NCI-H748 (cell line): ENCODE measurements around the gene SPATA2.
"Not testable (repeated sequence)": the region's sequence is repeated elsewhere in the genome, so short reads cannot be mapped to it uniquely, and the experiment has no call there.

Source experiments
- DNase-seq: peaks from one replicate; lab custom pipeline; 2025; ENCODE audit not compliant: unreplicated experiment; lab: John Stamatoyannopoulos, UW

Gene SPATA2

DNA sequence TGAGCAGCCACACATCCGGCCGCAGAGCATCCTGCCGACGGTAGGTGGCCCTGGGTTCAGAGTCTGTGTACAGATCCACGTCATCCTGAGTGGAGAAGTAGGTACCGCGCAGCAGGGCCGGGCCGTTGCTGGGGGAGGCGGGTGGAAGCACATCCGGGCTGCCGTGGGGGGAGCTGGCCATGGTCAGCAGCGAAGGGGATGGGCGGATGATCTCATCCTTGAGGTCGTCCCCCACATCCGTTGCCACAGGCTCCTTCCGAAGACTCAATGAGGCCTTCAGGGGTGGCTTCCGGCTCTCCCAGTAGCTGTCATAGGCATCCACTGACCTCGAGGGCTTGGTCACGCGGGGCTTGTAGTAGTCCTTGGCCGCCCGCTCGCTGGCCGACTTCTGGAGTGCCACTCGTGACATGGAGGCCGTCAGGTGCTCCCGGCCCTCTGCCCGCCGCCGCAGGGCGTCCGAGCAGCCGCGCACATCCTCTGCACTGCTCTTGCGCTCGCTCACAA is 9.2 kb downstream of the SPATA2 start:
- DNase-seq, result no peak

DNA sequence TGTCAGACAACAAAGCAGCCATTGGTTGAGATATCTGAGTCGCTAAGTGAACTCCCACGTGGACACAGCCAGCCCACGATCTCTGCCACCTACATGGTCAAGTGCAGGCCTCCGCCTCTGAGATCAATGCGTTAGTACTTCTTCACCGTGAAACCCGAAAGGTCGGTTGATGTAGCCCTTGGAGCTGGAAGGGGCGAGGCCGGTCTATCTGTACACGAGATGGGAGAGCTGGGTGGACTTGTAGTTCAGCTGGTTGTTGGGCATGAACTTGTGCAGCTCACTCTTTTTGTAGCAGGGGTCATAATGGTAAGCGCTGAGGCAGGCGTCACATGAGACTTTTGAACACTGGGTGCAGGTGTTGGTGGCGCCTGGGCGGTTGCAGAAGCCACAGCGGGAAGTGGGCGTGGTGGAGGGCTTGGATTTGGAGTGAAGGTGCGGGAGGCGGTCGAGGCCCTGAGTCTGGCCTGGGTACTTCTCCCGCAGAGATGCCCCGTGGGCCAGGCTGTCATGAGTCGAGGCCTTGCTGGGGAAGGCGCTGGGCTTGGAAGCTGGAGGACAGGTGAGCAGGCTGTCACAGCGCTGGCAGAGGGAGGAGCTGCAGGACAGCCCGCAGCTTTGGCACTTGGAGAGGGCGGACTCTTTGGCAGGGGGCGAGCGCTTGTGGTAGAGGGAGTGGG is 9.8 kb downstream of the SPATA2 start:
- no peak for DNase-seq

DNA sequence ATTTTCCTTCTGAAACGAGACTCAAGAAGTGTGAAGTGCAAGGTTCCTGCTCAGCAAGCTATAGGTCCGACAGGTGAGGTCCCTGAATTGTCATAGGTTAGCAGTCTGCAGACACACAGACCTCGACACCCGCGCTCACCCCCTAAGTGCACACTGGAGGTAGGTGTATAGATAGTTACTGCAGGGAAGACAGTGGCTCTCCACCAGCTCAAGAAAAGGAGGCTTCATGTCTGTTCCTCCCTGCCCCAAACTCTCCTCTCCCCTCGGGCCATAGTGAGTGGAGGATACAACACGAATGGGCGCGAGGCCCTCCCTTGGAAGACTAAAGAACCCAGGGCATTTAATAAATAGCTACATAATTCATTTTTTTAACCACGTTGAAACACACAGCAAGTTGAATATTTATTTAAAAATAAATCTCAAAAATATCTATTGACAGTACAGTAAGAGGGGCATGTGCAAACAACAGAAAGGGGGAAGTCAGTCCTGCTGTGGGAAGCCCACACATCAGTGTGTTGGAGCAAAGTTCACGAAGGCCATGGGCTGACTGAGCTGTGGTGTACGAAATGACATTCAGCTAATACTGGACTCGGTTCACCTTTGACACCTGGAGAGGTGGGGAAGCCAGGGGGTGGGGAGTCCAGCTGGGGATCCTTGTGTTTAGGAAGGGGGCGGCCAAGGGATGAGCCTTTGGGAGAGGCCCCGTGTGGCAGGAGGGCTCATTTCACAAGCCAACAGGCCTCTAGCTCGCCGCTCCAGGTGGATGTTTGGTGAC is 10.7 kb downstream of the SPATA2 start:
- no peak for DNase-seq

DNA sequence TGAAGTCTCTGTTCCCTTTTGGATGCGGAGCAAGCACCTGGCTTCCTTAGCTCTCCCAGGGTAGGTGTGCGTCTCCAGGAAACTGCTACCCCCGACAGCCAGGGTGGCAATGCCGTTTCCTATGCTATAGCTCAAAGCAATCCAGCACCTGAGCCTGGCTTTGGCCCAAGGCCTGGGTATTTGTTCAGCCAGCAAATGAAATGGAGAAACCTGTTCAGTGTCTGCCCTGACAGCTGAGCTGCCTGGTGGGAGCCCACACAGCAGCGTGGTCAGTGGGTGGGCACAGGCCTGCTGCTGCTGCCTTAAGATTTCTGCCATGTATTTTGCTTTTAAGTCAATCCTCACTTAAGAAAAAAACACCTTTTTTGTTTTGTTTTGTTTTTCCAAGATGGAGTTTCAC is 13.7 kb downstream of the SPATA2 start:
- DNase-seq, result no peak

DNA sequence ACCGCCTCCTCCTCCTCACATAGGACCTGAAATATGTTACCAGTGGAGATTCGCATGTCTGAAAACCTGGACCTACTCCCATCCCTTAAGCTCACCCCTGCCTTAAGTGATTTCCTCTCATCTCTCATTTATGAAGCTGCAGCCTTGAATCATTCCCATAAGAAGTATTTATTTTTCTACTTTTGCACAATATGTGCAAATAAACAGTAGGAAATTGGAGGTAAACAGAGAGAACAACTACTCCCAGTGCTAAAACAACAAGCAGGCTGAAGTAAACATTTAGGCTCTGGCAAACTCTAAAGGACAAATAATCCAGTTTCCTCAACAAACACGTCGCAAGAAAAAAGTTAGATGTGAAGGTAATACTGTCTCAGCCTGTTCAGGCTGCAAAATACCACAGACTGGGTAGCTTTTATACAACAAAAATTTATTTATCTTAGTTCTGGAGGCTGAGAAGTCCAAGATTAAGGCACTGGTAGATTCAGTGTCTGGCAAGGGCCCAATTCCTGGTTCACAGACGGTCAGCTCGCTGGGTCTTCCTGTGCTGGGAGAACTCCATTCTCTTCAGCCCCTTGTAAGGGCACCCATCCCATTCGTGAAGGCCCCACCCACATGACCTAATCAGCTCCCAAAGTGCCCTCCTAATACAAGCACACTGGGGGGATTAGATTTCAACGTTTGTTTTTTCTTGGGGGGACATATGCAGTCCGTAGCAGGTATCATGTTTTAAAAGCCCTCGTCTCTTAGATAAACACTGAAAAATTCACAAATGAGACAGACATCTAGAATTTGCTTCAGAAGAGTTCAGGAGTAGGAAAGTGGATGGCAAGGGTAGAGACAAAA is 15.6 kb downstream of the SPATA2 start:
- DNase-seq, result no peak

DNA sequence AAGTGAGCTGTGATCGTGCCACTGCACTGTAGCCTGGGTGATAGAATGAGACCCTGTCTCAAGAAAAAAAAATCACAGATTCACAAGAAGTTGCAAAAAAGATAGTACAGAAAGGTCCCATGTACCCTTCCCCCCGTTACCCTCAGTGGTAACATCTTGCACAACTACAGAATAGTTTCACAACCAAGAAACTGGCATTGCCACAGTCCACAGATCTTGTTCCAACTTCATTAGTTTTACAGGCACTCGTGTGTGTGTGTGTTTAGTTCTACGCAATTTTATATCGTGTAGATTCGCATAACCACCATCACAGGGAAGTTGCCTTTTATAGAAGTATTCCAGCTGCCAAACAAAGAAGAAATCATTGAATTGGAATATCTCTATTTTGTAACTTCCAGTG is 19.1 kb downstream of the SPATA2 start:
- DNase-seq, result no peak

DNA sequence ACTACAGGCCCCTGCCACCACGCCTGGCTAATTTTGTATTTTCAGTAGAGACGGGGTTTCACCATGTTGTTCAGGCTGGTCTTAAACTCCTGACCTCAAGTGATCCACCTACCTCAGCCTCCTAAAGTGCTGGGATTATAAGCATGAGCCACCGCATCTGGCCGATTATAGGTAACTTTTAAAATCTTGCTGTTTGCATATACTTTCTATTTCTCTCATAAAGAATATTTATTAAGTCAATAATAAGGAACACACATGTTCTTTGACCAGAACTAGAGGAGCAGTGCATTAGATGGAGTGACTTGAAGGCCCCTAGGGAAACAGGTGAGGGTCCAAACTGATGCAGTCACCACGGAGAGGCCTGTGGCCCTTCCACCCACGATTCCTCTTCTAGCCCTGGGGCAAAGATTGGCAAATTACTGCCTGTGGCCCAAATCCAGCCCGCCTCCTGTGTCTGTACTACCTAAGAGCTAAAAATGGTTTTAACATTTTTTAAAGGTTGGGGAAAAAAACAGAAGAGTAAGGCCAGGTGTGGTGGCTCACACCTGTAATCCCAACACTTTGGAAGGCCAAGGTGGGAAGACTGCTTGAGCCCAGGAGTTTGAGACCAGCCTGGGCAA is 19.7 kb downstream of the SPATA2 start:
- not testable (repeated sequence) for DNase-seq

DNA sequence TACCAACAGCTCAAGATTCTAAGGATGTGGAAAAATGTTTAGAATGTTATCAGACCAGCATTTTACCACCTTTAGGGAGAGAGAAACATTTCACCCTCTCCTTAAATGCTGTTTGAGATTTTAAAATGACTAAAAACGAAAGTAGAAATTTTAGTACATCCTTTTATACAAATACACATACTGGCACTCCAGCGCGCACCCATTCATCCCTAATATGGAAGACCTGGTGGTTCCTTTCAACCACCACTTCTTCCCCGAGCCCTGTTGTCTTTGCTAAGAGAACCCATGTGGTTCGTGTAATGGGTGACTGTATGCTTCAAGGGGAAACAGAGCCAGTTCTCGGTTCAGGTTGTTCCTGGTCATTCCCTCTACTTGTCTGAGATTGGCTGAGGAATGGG is 21.3 kb downstream of the SPATA2 start:
- no peak for DNase-seq

DNA sequence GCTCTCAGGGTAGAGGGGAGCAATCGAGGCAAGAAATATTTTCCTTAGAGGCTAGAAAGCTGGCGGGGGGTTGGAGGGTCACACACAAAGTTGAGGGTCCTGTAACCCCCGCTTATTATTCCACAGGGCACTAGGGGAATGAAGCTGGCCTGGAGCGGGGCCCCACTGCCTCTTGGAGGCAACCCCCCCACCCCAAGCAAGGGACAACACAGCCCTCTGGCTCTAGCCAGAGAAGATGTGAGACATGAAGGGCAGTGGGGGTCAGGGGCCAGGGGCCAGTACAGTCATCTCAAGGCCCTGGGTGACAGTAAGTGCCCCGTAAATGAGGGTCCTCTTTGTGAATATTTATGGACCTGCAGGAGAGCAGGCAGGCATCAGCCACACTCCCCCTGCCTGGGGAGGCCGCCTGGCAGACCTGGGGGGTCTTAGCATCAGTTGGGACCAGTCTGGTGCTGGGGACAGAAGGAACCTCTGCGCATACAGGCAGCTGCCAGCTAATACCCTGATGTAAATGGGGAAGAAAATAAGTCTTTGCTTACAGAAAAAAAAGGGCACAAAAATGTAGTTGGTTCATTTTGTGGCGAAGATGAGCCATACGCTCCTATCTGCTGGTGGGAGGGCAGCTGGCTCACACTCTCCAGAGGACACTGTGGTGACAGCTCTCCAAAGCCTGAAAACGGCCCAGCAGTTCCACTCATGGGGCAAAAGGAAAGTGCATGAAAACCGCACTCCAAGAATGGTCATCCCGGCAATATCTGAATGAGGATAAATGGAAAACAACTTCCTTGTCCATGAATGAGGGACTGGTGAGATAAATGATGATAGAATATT is 21.9 kb downstream of the SPATA2 start:
- DNase-seq, result no peak

DNA sequence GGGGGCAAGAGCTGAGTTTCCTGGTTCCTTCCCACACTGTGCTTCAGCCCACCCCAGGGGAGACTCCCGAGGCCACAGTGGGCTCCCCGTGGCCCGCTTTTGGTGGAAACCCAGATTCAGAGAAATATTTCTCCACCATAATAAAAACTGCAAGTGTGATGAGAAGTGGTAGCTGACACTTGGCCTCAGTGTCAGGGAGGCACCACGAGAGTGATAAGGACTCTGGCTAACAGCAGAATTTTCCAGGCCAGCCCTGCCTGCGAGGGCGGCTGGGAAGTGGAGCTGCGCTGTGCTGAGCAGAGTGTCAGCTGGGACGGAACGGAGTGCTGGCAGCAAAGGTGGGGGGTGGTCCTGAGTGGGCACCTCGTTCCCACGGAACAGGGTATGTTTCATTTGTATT is 22.5 kb downstream of the SPATA2 start:
- no peak for DNase-seq

DNA sequence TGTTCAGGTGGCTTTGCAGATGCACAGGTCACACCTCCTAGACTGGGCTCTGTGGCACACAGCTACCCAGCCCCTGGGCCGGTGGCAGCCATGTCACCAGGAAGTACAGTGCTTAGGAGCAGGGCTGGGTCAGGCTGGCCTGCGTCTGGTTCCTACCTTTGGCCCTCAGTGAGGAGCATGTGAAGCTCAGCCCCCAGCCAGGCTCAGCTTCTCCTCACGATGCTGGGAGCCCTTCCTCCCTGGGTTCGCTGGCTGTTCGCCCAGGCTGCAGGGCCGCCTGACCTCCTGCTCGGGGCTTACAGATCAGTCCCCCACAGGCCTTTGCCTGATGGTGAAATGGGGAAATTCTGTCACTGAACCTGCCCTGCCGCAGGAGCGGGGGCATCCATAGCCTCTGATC is 23.1 kb downstream of the SPATA2 start:
- no peak for DNase-seq

DNA sequence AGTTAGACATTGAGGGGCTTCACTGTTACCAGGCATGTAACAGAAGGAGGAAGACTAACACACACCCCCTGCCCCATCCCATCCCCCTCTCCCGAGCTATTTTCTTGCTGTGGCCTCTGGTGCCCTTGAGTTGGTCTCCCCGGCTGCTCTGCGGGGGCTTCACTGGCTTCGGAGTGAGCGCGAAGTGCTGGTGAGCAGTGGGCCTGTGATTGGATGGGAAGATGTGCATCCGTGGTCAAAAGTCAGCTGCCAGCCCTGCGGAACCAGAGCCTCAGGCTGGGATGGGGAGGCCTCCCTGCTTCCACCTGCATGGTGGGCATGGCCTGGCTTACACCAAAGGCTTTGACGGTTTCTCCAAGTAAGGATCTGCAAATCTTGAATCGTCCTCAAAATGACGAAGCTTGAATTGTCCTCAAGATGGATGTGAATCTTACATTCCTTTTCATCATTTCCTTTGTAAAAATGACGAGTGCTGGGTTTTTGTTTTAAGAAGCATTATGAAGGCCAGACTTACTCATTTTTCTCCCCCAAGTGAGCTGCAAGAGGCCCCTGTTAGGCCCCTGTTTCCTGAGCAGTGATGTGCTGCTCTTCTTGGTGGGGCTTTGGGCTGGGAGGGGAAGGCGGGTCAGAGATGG is 23.7 kb downstream of the SPATA2 start:
- no peak for DNase-seq

DNA sequence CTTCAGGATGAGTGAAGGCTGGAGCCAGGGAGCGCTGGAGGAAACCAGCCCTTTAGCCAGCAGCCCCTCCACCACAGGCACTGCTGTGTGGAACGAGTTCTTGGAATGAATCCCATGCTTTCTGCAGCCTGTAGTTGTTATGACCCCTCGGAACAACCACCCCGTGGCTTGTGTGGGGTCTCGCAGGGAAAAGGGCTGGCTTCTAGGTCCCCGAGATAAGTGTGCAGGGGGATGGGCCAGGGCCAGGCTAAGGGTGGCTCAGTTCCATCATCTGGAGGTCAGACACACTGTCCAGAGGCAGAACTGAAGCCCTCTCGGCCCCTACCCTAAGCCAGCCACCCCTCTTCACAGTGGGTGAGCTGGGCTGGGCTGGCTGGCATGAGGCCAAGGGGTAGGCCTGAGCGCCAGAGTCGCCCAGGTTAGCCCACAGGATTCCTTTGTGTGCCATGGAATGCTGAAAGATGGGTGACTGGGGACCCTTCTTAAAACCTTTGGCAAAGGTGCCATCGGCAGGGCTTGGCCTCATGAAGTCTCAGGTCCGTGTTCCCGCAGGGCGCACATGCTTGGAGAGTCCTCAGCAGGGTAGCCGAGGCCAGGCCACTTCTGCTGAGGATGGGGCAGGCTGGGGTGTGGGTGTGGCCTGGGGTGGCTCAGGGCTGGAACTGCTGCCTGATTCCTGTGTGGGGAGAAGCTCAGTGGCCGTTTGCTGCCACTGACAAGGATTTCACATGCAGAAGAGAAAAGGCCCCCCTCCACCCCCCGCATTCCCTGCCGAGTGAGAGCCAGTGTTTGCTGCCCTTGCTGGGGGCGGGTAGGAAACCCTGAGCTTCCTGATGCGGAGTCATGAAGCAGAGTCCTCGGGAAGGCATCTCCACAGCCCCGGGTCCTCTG is 24.6 kb downstream of the SPATA2 start:
- no peak for DNase-seq

DNA sequence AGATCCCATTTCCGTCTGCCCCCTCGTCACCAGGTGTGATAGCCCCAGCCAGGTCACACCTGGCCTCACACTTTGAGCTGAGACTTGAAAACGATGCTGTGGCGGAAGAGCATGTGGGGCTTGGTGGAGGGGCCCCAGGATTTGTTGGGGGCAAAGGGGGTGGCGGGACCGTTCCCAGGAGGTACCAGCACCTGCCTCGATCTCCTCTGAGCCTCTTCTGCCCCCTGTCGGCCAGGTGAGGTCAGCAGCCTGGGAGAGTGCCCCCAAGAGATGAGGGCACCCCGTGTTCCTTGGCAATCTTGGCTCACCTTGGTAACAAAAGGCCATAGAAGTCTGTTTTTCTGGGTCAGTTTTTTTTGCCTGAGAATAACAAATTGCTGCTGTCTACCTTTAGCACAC is 25.4 kb downstream of the SPATA2 start:
- DNase-seq, result peak; percentile 6

DNA sequence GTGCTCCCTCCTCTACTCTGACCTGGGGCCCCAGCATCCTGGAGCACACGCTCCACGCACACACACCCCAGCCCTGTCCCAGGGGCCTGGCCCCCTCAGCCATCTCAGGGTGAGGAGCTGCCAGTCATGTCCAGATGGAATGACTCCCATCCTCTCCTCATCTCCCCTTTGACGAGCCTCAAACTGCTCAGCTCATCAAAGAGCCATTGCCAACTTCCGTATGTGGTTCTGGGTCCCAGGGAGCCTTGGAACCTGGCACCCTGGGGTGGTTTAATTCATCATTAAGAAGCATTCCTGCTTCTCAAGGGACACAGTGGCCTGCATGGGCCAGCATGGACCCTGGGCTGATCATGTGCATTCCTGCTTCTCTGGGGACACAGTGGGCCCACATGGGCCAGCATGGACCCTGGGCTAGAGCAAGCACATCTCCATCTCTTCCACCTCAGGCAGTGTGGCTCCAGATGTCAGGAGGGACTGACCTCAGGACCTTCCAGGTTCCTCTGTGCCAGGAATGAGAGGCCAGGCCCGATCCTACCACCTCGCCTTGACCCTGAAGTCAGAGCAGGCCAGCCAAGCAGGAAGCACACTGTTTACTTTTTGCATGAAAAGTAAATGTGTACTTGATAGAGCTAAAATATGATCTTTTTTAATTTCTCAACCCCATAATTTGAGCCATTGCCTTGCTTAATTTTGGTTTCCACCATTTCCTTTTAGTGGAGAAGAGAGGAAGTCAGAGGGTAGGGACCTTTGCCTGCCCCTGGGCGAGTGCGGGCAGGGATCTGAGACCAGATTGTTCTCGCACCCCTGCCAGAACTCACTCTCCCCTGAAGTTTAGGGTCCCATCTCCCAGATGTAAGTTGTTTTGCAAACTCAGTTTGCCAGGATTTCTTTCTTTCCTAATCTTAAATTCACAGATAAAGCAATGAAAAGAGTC is 26.1 kb downstream of the SPATA2 start:
- no peak for DNase-seq

DNA sequence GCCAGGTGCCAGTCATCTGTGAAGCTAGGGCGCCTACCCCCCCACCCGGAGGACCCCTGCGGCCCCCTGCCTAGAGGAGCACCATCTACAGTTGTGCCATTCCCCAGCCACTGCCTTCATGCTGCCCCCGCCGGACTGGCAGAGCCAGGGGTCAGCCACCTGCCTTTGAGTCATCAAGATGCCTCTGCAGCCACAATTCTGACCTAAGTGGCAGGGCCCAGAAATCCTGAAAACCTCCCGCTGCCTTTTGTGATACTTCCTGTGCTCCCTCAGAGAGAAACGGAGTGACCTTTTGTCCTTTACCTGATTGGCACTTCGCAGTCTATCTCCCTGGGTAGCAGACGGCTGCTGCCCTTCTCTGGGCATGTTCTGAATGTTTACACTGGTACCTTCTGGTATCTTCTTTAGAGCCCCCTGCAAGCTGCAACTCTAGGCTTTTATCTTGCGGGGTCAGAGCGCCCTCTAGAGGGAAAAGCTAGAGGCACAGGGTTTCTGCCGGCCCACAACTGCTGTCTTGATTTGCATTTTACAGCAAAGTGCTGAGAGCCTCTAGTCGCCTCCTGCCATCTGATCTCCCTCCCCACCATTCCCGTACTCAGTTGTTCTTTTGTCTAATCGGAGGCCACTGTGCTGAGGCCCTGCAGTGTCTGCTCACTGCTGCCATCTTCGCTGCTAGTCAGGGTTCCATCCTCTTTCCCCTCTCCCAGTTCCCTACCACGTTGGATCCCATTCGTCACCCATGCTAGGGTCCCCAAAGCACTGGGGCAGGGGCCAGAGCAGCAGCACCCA is 26.9 kb downstream of the SPATA2 start:
- DNase-seq, result peak; percentile 49
